GM18508 (cell line): ENCODE measurements around the gene OR5M8.

ENCODE experiments used
- ATAC-seq: cut with Tn5 transposase; IDR thresholded peaks from one replicate; pipeline ENCODE4 v1.9.1; 2021; ENCODE audit warnings: moderate number of reproducible peaks; ENCODE audit not compliant: insufficient read depth, unreplicated experiment

OR5M8 gene

GRCh38 chr11:56491270-56491669 lies at the start of gene OR5M8:
Gene OR5M8, minus strand, starts transcription at chr11:56491370. Its CDS starts 0 bp downstream, at chr11:56491370.
- no peak for ATAC-seq

- no peak for ATAC-seq
Observed at GRCh38 chr11:56533054-56533740, 42.0 kb upstream of the OR5M8 start.

GRCh38 chr11:56531856-56532255 lies 40.7 kb upstream of the OR5M8 start:
- no peak for ATAC-seq

- ATAC-seq, result no peak
Observed at GRCh38 chr11:56522008-56522407, 30.8 kb upstream of the OR5M8 start.

DNA sequence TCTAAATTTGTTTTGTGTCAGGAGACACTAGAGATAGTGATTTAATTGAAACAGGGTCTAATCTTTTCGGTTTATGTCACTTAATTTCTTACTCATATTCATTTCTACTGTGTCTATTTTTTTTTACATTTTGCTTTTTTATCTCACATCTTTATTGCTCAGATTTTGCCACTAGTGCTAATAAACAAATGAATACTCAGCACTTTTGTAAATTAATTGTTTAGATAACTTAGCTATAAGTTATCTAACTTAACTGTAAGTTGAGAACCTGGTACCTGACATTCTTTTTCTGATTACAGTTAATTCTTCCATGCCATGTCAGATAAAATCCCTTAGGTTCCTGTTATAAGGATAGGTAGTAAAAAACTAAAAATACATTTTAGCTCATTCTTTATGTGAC lies 22.1 kb upstream of the OR5M8 start:
- no peak for ATAC-seq

GRCh38 chr11:56509439-56509838 lies 18.3 kb upstream of the OR5M8 start:
- ATAC-seq, result no peak

DNA sequence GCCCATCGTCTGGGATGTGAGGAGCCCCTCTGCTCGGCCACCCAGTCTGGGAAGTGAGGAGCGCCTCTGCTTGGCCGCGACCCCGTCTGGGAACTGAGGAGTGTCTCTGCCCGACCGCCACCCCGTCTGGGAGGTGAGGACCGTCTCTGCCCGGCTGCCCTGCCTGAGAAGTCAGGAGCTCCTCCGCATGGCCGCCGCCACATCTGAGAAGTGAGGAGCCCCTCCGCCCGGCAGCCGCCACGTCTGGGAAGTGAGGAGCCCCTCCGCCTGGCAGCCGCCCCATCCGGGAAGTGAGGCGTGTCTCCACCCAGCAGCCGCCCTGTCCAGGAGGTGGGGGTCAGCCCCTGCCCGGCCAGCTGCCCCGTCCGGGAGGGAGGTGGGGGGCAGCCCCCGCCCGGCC lies 5.8 kb upstream of the OR5M8 start:
- ATAC-seq, result no peak

DNA sequence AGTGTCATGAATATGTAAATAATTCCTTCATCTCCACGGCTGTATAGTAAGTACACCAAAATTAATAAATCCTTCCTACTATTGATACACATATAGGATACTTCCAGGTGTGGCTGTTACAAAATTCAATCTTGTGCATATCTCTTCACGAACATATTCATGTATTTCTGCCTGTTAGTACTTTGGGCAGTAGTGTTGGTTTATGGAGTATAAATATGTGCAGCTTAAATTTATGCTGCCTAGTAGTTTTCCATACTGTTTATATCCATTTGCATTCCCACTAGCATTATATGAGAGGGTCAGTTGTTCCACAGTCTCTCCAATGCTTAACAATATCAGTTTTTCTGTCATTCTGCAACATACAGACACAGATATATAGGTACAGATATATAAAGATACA lies 3.9 kb upstream of the OR5M8 start:
- no peak for ATAC-seq

DNA sequence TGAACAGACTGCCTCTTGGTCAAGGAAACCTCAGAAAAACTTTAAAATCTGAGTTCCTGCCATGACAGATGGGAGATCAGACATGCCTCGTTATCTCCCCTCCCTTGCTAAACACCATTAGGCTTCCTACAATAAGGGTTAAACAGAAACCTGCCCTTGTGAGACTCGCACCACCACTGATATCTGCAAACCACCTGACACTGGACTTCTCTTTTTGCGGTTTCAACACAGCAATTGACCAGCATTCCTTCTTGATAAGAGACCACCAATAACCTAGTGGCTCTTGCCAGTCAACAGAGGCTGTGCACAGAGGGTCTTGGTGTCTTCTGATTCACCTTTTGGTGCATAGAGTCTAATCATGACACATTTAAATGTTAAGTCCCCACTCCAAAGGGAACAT lies 4.4 kb downstream of the OR5M8 start:
- ATAC-seq, result no peak

DNA sequence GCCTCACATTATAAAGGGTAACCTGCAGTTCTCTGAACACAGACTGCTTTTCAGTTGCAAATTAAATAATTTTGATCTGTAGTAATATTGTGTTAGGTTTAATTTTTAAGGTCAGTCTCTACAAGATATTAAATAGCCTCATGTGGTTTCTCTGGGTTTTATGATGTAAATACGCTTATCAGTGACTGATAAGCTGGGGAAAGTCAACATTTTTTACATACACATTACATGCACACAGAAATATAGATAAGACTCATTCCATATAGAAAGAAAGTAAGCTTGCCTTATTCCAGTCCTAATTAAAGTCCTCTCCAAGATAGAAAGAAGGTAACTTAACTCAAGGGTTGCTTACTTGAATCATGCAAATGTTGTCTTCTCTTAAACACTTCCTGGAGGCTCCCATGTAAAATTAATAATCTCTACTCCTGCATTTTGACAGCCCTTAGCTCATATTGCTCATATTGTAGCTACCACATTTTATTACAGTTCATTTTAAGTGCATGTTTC lies 16.4 kb downstream of the OR5M8 start:
- no peak for ATAC-seq

GRCh38 chr11:56473252-56473651 lies 17.9 kb downstream of the OR5M8 start, which contains the start of gene OR5M3:
Gene OR5M3, minus strand, starts transcription at chr11:56473352. Its CDS starts 2,855 bp downstream, at chr11:56470497.
- ATAC-seq, result no peak

DNA sequence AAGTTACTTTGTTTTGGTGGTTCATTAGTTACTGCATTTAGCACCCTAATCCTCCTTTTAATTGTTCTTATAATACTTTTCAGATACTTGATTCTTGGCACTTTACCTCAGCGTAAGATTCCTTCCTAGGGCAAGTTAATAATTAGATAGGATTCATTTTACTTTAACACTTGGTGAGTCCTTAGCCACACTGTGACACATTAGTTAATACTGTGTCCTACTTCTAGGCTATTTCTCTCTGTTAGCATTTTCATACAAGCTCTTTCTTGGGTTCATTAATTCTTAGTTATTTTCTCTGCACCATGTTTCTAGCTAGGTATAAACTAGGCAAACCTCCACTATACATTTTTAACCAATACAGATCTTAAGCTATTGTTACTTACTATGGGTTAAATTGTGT lies 34.1 kb downstream of the OR5M8 start:
- no peak for ATAC-seq

- no peak for ATAC-seq
Observed at GRCh38 chr11:56453521-56453920, 37.6 kb downstream of the OR5M8 start.
